ENCODE results near the gene PJA1. TPM values are rescaled to one million over a fixed set of nuclear protein-coding genes. Genes with fewer than 3 reads are reported as not detected.
A peak's percentile ranks its signal among the peaks of the same experiment; 100 is the strongest.

The PJA1 gene, protein sequence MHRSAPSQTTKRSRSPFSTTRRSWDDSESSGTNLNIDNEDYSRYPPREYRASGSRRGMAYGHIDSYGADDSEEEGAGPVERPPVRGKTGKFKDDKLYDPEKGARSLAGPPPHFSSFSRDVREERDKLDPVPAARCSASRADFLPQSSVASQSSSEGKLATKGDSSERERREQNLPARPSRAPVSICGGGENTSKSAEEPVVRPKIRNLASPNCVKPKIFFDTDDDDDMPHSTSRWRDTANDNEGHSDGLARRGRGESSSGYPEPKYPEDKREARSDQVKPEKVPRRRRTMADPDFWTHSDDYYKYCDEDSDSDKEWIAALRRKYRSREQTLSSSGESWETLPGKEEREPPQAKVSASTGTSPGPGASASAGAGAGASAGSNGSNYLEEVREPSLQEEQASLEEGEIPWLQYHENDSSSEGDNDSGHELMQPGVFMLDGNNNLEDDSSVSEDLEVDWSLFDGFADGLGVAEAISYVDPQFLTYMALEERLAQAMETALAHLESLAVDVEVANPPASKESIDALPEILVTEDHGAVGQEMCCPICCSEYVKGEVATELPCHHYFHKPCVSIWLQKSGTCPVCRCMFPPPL
- 1 to 10 TPM; 8.2 to 8.3 TPM for total RNA-seq

DNA sequence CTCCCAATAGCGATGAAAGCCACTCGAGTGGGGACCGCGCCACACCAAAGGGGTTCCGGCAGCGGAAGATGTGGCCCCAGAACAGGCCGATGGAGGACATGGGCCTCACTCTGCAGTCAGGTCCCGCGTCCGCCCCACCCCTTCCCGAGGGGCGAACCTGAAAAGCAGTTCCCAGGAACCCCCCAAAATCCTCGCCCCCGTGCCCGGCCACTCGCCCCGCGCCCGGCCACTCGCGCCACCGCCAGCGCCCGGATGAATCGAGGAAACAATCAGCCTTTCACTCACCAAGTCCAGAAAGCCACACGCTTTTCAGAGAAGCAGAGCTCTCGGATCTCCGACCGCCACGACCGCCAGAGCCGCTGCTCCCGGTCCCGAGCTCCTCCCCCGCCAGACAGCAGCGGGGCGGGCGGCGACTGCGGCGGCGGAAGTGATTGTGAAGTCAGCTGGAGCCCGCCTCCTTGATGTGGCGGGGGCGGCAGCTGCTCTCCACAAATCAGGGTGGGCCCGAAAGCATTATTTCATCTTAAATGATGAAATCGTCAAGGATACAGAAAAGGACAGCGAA lies at the start of gene PJA1:
PJA1 (minus strand) TSS at position 367 of the 565 bp plus-strand sequence. CDS start 2,380 bp downstream, outside the sequence.
- intact Hi-C loops (cut with DNase I) = no loop called here
- no peaks in the 10 kb centered on the region for H3K27me3 ChIP-seq
- ATAC-seq (peak; percentile 89), DNase-seq (peak; percentile 59 to 75 (median 69))
- H3K27ac ChIP-seq = peak within 1 kb of the TSS in 3 of 4 donors; percentile 69 to 73 (median 70)
- H3K4me1 ChIP-seq = no peaks in the 10 kb centered on the region
- peak within 1 kb of the TSS; percentile 15 for H3K4me3 ChIP-seq
- WGBS, 2 donors = 0 to 1% methylated on average over 6 to 30 of the region's 48 CpGs
- H3K36me3 ChIP-seq (replicated peaks in 1 of 2; ENCODE audit: insufficient read depth in 1 of 2, low read depth in 2 of 2) = no peaks in the 10 kb centered on the region
- TF ChIP-seq CTCF (IDR thresholded peaks at IDR 0.05) (no peak), POLR2A (IDR thresholded peaks at IDR 0.05) (peak; percentile 26 to 66 (median 66))
- no peaks in the 10 kb centered on the region for H3K9me3 ChIP-seq

- Histone ChIP-seq H3K4me3 (no peak overlapping the region), H3K4me1 (no peaks in the 10 kb centered on the region), H3K27ac (no peak overlapping the region), H3K36me3 (replicated peaks in 1 of 2; ENCODE audit: insufficient read depth in 1 of 2, low read depth in 2 of 2) (no peaks in the 10 kb centered on the region), H3K9me3 (no peaks in the 10 kb centered on the region), H3K27me3 (no peaks in the 10 kb centered on the region)
- intact Hi-C loops (cut with DNase I) = no loop called here
- ATAC-seq = no peak
- DNase-seq = no peak
- WGBS, 2 donors = 76 to 84% methylated on average over 4 to 5 of the region's 5 CpGs
- TF ChIP-seq POLR2A (IDR thresholded peaks at IDR 0.05) (no peak), CTCF (IDR thresholded peaks at IDR 0.05) (no peak)
These were observed 49.2 kb upstream of the PJA1 start for GRCh38 chrX:69214463-69214862.

- Histone ChIP-seq H3K4me1 (no peaks in the 10 kb centered on the region), H3K36me3 (replicated peaks in 1 of 2; ENCODE audit: insufficient read depth in 1 of 2, low read depth in 2 of 2) (no peaks in the 10 kb centered on the region), H3K27ac (no peak overlapping the region), H3K27me3 (no peaks in the 10 kb centered on the region), H3K4me3 (no peak overlapping the region), H3K9me3 (no peaks in the 10 kb centered on the region)
- no peak for TF ChIP-seq CTCF (IDR thresholded peaks at IDR 0.05)
- no peak for TF ChIP-seq POLR2A (IDR thresholded peaks at IDR 0.05)
- no peak for ATAC-seq
- DNase-seq = no peak
- intact Hi-C loops (cut with DNase I) = no loop called here
- whole genome bisulfite sequencing, 2 donors = 43 to 94% methylated on average over 1 to 2 of the region's 2 CpGs
These were observed 46.4 kb upstream of the PJA1 start for GRCh38 chrX:69211701-69212100.

- no peaks in the 10 kb centered on the region for H3K4me1 ChIP-seq
- intact Hi-C loops (cut with DNase I) = no loop called here
- H3K27me3 ChIP-seq = no peaks in the 10 kb centered on the region
- 20 to 22% methylated on average over 1 to 3 of the region's 3 CpGs for WGBS, 2 donors
- H3K9me3 ChIP-seq = no peaks in the 10 kb centered on the region
- ATAC-seq = no peak
- no peak overlapping the region for H3K27ac ChIP-seq
- H3K36me3 ChIP-seq (replicated peaks in 1 of 2; ENCODE audit: insufficient read depth in 1 of 2, low read depth in 2 of 2) = no peaks in the 10 kb centered on the region
- no peak for DNase-seq
- no peak for TF ChIP-seq CTCF (IDR thresholded peaks at IDR 0.05)
- TF ChIP-seq POLR2A (IDR thresholded peaks at IDR 0.05) = no peak
- H3K4me3 ChIP-seq = no peak overlapping the region
These were observed 45.3 kb upstream of the PJA1 start for GRCh38 chrX:69210581-69210980.

All from body of pancreas (tissue), 4 donors.